ENCODE results near the gene ARID1B. TPM values are rescaled to one million over a fixed set of nuclear protein-coding genes. Genes with fewer than 3 reads are reported as not detected.

The ARID1B gene
- total and polyA plus RNA-seq, 7 experiments from 2014 or later = 17.5 to 164 (median 139) TPM

DNA sequence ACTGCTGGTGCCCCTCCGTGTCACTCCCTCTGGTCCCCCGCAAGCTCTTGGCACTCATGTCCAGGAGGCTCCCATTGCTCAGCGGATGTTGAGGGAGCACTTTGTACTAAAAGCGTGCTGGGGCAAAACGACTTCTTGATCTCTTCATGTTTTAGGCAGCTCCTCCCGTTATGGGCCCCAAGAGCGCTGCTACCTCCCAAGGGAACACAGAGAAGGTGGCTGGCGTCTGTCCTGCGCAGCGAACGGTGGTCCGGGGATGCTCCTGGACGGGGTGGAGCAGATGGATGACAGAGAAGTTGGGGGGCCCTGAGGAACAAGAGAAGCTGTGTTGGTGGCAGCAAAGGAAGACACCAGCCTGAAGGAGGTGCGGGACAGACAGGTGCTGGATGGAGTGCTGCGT, 446.3 kb downstream of the ARID1B start:
- H3K4me3 ChIP-seq (ENCODE audit: low read length) = no peak overlapping the region
- ATAC-seq = no peak
- Mint-ChIP-seq H3K36me3 (no peaks in the 10 kb centered on the region), H3K4me3 (peak overlapping the region in 6 of 10 donors; percentile 21 to 82 (median 44)), H3K27me3 (peaks cover 0 to 8% (median 2%) of the 10 kb centered on the region in 5 donors), H3K9me3 (peaks cover 0 to 1% (median 0%) of the 10 kb centered on the region in 11 donors), H3K4me1 (peaks cover 48 to 78% (median 61%) of the 10 kb centered on the region in 7 donors), H3K27ac (peak overlapping the region in 5 of 9 donors; percentile 15 to 88 (median 45))
- POLR2A ChIA-PET = interaction anchor here (0.9 to 4.2 kb wide), 4 partner anchors 10 to 51 kb away, joined by 3 to 18 read pairs (median 4); no protein-coding TSS in a partner anchor
- no peak overlapping the region for H3K27ac ChIP-seq (ENCODE audit: low read depth, low read length)
- no peak for DNase-seq
- H3K4me1 ChIP-seq (ENCODE audit: control insufficient read depth in 2 of 2, insufficient read depth in 2 of 2, low read length in 2 of 2) = peaks cover 15 to 48% of the 10 kb centered on the region in 2 donors
- no peaks in the 10 kb centered on the region for H3K36me3 ChIP-seq (ENCODE audit: control insufficient read depth in 2 of 3, insufficient read depth in 3 of 3, low read length in 3 of 3)
- H3K9me3 ChIP-seq (ENCODE audit: control insufficient read depth in 2 of 3, low read length in 3 of 3) = no peaks in the 10 kb centered on the region
- intact Hi-C loops (cut with micrococcal nuclease) = loop anchor here (5.0 kb wide), 2 partner anchors 441 to 446 kb away; partner anchors contain the start of gene ARID1B (in 1 of the 2)
- CTCF ChIA-PET = interaction anchor here (1.5 kb wide), 2 partner anchors 12 to 51 kb away, joined by 6 to 10 read pairs; no protein-coding TSS in a partner anchor
- no peaks in the 10 kb centered on the region for H3K27me3 ChIP-seq (ENCODE audit: control insufficient read depth in 2 of 2, insufficient read depth in 2 of 2, low read length in 2 of 2)

DNA sequence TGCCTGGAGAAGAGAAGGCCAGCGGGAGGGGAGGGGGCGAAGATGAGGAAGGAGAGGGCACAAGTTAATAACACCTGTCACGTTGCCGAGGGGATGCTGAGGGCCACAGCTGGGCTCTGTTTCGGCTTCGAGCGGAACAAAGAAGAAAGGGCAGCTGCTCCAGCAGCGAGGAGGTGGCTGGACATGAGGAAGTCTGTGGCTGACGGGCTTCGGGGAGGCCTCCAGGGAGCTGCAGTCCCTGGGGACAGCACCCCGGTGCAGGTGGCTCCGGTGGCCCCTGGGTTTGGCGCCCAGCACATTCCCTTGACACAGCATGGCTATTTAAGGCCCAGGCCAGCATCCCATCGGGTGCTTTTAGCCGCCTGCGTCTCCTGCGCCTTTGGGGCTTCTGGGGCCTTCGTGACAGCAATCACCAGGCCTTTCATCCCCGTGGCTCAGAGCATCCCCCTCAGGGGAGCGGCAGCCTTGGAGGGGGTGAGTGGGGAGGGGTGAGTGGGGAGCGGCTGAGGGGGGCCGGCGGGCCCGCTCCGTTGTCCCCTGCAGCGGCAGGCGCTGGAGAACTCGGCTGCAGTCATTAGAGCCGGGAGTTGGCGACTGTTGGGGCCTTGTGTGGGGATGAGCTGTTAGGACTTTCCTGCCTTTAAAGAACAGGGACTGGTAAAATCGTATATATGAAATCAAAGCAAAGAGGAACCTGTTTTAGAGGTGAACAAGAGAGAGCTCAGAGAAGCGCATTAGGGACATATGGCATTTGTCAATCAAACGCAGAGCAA, 447.2 kb downstream of the ARID1B start:
- Mint-ChIP-seq H3K4me3 (peak overlapping the region in 3 of 10 donors; percentile 30 to 82 (median 35)), H3K36me3 (no peaks in the 10 kb centered on the region), H3K27me3 (peaks cover 0 to 8% (median 2%) of the 10 kb centered on the region in 5 donors), H3K27ac (peak overlapping the region in 2 of 9 donors; percentile 15 to 45), H3K9me3 (peaks cover 0 to 1% (median 0%) of the 10 kb centered on the region in 11 donors), H3K4me1 (peaks cover 48 to 86% (median 68%) of the 10 kb centered on the region in 7 donors)
- DNase-seq (peak in 1 of 9 donors; percentile 6), ATAC-seq (no peak)
- H3K27ac ChIP-seq (ENCODE audit: low read depth, low read length) = no peak overlapping the region
- H3K36me3 ChIP-seq (ENCODE audit: control insufficient read depth in 2 of 3, insufficient read depth in 3 of 3, low read length in 3 of 3) = no peaks in the 10 kb centered on the region
- H3K27me3 ChIP-seq (ENCODE audit: control insufficient read depth in 2 of 2, insufficient read depth in 2 of 2, low read length in 2 of 2) = no peaks in the 10 kb centered on the region
- intact Hi-C loops (cut with micrococcal nuclease) = loop anchor here (5.0 kb wide), 2 partner anchors 442 to 447 kb away; partner anchors contain the start of gene ARID1B (in 1 of the 2)
- no peak overlapping the region for H3K4me3 ChIP-seq (ENCODE audit: low read length)
- POLR2A ChIA-PET = interaction anchor here (1.5 to 4.2 kb wide), 2 partner anchors 11 to 50 kb away, joined by 5 to 18 read pairs; no protein-coding TSS in a partner anchor
- CTCF ChIA-PET = interaction anchor here (1.5 kb wide), 1 partner anchor 50 kb away, joined by 6 read pairs; no protein-coding TSS in a partner anchor
- H3K9me3 ChIP-seq (ENCODE audit: control insufficient read depth in 2 of 3, low read length in 3 of 3) = no peaks in the 10 kb centered on the region
- H3K4me1 ChIP-seq (ENCODE audit: control insufficient read depth in 2 of 2, insufficient read depth in 2 of 2, low read length in 2 of 2) = peaks cover 15 to 50% of the 10 kb centered on the region in 2 donors

DNA sequence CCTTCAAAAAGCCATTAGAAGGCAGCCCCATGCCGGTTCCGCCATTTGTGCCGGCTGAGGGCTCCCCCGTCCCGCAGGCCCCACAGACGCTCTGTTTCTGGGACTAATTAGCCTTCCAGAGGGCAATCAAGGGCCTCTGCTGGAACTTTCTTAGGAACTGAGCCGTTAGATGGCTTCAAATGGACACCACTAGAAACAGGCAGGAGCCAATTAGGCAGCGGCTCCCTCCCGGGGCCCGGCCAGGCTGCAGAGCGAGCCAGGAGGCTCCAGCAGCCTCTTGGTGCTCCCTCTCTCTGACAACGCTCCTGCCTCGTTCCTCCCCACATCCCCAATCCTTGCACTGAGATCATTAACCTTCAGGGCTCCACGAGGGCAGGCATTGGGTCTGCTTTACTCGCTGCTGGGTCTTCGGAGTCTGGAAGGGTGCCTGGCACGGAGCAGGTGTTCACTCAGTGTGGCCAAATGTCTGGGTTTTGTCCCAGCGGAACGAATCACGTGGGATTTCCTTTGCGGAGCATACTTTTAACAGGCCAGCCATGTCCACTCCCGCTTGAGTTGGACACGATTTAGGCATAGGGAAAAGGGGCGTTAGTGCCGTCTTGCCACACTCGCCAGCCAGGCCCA, 447.9 kb downstream of the ARID1B start:
- H3K27me3 Mint-ChIP-seq = peaks cover 0 to 8% (median 2%) of the 10 kb centered on the region in 5 donors
- intact Hi-C loops (cut with micrococcal nuclease) = loop anchor here (5.0 kb wide), 2 partner anchors 443 to 448 kb away; partner anchors contain the start of gene ARID1B (in 1 of the 2)
- peaks cover 48 to 88% (median 69%) of the 10 kb centered on the region in 7 donors for H3K4me1 Mint-ChIP-seq
- peak overlapping the region in 1 of 9 donors; percentile 21 for H3K27ac Mint-ChIP-seq
- Histone ChIP-seq H3K4me3 (ENCODE audit: low read length) (no peak overlapping the region), H3K27me3 (ENCODE audit: control insufficient read depth in 2 of 2, insufficient read depth in 2 of 2, low read length in 2 of 2) (no peaks in the 10 kb centered on the region), H3K27ac (ENCODE audit: low read depth, low read length) (no peak overlapping the region), H3K9me3 (ENCODE audit: control insufficient read depth in 2 of 3, low read length in 3 of 3) (no peaks in the 10 kb centered on the region), H3K4me1 (ENCODE audit: control insufficient read depth in 2 of 2, insufficient read depth in 2 of 2, low read length in 2 of 2) (peaks cover 15 to 50% of the 10 kb centered on the region in 2 donors), H3K36me3 (ENCODE audit: control insufficient read depth in 2 of 3, insufficient read depth in 3 of 3, low read length in 3 of 3) (no peaks in the 10 kb centered on the region)
- CTCF ChIA-PET = interaction anchor here (1.6 kb wide), 1 partner anchor 12 kb away, joined by 4 read pairs; no protein-coding TSS in a partner anchor
- no peak for DNase-seq
- H3K36me3 Mint-ChIP-seq = no peaks in the 10 kb centered on the region
- no peak for ATAC-seq
- H3K4me3 Mint-ChIP-seq = no peak overlapping the region
- POLR2A ChIA-PET = interaction anchor here (1.5 to 4.2 kb wide), 2 partner anchors 11 to 50 kb away, joined by 5 to 18 read pairs; no protein-coding TSS in a partner anchor
- H3K9me3 Mint-ChIP-seq = peaks cover 0 to 1% (median 0%) of the 10 kb centered on the region in 11 donors

DNA sequence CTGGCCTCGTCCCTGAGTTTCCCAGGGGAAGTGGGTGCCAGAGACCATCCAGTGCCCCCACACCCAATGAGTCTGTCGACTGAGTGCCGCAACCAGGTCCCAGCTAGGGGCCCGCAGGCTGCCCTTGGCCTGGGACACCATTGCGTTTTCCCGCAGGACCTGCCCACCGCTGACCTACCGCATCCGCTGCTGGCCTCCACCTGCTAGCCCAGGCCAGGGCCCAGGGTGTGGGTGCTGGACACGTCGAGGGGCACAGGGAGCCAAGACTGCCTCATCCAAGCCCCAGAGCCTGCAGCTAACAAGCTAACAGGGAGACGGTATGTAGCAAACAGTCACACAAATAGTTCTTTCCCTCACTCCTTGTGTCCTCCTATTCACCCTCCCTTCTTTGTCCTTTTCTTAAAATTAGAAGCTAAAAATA, 448.4 kb downstream of the ARID1B start:
- ATAC-seq (no peak), DNase-seq (no peak)
- Histone ChIP-seq H3K27me3 (ENCODE audit: control insufficient read depth in 2 of 2, insufficient read depth in 2 of 2, low read length in 2 of 2) (no peaks in the 10 kb centered on the region), H3K27ac (ENCODE audit: low read depth, low read length) (no peak overlapping the region), H3K36me3 (ENCODE audit: control insufficient read depth in 2 of 3, insufficient read depth in 3 of 3, low read length in 3 of 3) (no peaks in the 10 kb centered on the region), H3K4me3 (ENCODE audit: low read length) (no peak overlapping the region), H3K4me1 (ENCODE audit: control insufficient read depth in 2 of 2, insufficient read depth in 2 of 2, low read length in 2 of 2) (peaks cover 15 to 50% of the 10 kb centered on the region in 2 donors), H3K9me3 (ENCODE audit: control insufficient read depth in 2 of 3, low read length in 3 of 3) (no peaks in the 10 kb centered on the region)
- Mint-ChIP-seq H3K9me3 (no peaks in the 10 kb centered on the region), H3K27me3 (peaks cover 0 to 8% (median 2%) of the 10 kb centered on the region in 5 donors), H3K4me3 (peak overlapping the region in 1 of 10 donors; percentile 16), H3K4me1 (peaks cover 48 to 83% (median 69%) of the 10 kb centered on the region in 7 donors), H3K36me3 (no peaks in the 10 kb centered on the region), H3K27ac (peak overlapping the region in 3 of 9 donors; percentile 18 to 43 (median 21))
- ChIA-PET CTCF (interaction anchor here (1.3 to 1.8 kb wide), 4 partner anchors 10 to 49 kb away, joined by 3 to 7 read pairs (median 4); no protein-coding TSS in a partner anchor), POLR2A (interaction anchor here (1.7 to 4.2 kb wide), 2 partner anchors 10 to 49 kb away, joined by 18 read pairs; no protein-coding TSS in a partner anchor)
- intact Hi-C loops (cut with micrococcal nuclease) = no loop called here

DNA sequence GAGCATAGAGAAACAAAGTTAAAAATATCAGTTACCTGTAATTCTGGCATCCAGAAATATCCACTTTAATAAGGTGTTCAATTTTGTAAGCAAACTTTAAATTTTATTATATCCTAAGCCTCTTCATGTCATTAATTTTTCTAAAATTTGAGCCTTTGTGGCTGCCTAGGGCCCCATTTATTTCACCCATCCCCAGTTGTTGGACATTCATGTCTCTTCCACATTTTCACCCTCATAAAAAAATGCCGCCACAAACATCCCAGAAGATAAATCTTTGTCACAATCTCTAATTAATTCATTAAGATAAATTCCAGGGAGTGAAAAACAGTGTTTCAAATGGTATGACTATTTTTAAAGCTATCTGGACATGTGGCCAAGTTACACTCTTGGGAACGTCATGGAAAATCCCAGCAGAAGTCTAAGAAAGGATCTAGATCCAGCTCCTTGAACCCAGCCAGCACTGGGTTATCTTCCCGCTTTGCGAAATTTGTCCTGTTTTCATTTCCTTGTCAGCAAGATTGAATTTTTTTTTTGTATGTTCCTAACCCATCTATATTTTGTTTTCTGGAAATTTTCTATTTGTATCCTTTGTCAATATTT, 448.9 kb downstream of the ARID1B start:
- Mint-ChIP-seq H3K4me1 (peaks cover 42 to 78% (median 63%) of the 10 kb centered on the region in 7 donors), H3K27ac (peak overlapping the region in 4 of 9 donors; percentile 16 to 67 (median 30)), H3K36me3 (no peaks in the 10 kb centered on the region), H3K27me3 (peaks cover 0 to 8% (median 3%) of the 10 kb centered on the region in 5 donors), H3K4me3 (peak overlapping the region in 2 of 10 donors; percentile 5 to 16), H3K9me3 (no peaks in the 10 kb centered on the region)
- H3K36me3 ChIP-seq (ENCODE audit: control insufficient read depth in 2 of 3, insufficient read depth in 3 of 3, low read length in 3 of 3) = no peaks in the 10 kb centered on the region
- ATAC-seq (no peak), DNase-seq (no peak)
- H3K4me3 ChIP-seq (ENCODE audit: low read length) = no peak overlapping the region
- intact Hi-C loops (cut with micrococcal nuclease) = no loop called here
- CTCF ChIA-PET = interaction anchor here (1.1 to 1.8 kb wide), 5 partner anchors 9 to 49 kb away, joined by 3 to 7 read pairs (median 4); no protein-coding TSS in a partner anchor
- H3K9me3 ChIP-seq (ENCODE audit: control insufficient read depth in 2 of 3, low read length in 3 of 3) = no peaks in the 10 kb centered on the region
- no peak overlapping the region for H3K27ac ChIP-seq (ENCODE audit: low read depth, low read length)
- H3K27me3 ChIP-seq (ENCODE audit: control insufficient read depth in 2 of 2, insufficient read depth in 2 of 2, low read length in 2 of 2) = no peaks in the 10 kb centered on the region
- POLR2A ChIA-PET = interaction anchor here (1.7 to 4.2 kb wide), 2 partner anchors 10 to 48 kb away, joined by 18 read pairs; no protein-coding TSS in a partner anchor
- H3K4me1 ChIP-seq (ENCODE audit: control insufficient read depth in 2 of 2, insufficient read depth in 2 of 2, low read length in 2 of 2) = peaks cover 15 to 50% of the 10 kb centered on the region in 2 donors

Data from naive thymus-derived CD4-positive, alpha-beta T cell (primary cell).